Measurements from ENCODE around the gene ZFYVE21. TPM values are rescaled to one million over a fixed set of nuclear protein-coding genes. Genes with fewer than 3 reads are reported as not detected.

The ZFYVE21 gene
- total RNA-seq, 1 donor from 2014 or later, result 41.7 TPM

- no peak for DNase-seq (ENCODE audit: extremely low spot score, unreplicated experiment)
- no peaks in the 10 kb centered on the region for H3K9me3 Mint-ChIP-seq
- H3K27me3 Mint-ChIP-seq, result no peaks in the 10 kb centered on the region
- H3K36me3 Mint-ChIP-seq, result peaks cover 9% of the 10 kb centered on the region
- H3K27ac Mint-ChIP-seq, result no peak overlapping the region
- no peak for TF ChIP-seq CTCF (conservative IDR thresholded peaks at IDR 0.05)
- H3K4me1 Mint-ChIP-seq (ENCODE audit: unreplicated experiment), result peaks cover 12% of the 10 kb centered on the region
- H3K4me3 Mint-ChIP-seq, result no peak overlapping the region
These were observed 10.5 kb upstream of the ZFYVE21 start for GRCh38 chr14:103705118-103705503.

GRCh38 chr14:103705504-103706284 lies 9.9 kb upstream of the ZFYVE21 start:
- Mint-ChIP-seq H3K27ac (no peak overlapping the region), H3K36me3 (peaks cover 9% of the 10 kb centered on the region), H3K4me3 (no peak overlapping the region), H3K4me1 (ENCODE audit: unreplicated experiment) (peaks cover 12% of the 10 kb centered on the region), H3K27me3 (no peaks in the 10 kb centered on the region), H3K9me3 (no peaks in the 10 kb centered on the region)
- DNase-seq (ENCODE audit: extremely low spot score, unreplicated experiment), result no peak
- TF ChIP-seq CTCF (conservative IDR thresholded peaks at IDR 0.05), result no peak

DNA sequence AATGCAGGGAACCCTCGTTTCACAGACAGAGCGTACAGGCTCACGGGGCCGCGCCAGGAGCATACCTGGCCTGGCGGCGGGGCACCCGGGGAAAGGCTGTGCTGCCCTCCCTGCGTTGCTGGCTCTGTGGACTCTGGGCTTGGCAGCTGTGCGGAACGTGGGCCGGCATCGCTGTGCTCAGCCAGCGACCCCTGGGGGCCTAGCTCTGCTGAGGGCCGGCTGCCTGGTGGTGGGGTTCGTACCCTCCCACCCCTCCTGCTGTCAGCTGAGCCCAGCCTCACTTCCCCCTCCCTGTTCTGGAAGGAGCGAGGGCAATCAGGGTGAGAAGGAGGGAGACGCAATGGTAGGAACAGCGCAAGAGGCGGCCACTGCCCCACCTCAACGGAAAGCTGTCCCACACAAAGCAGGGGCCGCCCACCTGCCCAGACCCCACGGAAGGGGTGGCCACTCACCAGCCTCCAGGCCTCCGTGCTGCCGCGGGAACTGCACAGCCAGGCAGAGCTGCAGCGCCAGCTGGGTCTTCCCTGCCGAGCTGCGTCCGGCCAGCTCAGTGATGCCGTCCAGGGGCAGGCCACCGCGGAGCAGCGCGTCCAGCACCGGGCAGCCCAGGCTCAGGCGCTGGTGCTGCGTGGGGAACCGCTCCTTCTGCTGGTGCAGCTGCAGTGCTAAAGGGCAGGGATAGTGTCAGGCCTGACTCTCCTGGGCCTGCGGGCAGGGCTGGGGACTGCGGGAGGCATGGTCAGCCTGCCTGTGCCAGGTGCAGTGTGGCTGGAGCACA lies 8.9 kb upstream of the ZFYVE21 start:
- peaks cover 9% of the 10 kb centered on the region for H3K36me3 Mint-ChIP-seq
- no peak overlapping the region for H3K27ac Mint-ChIP-seq
- peaks cover 12% of the 10 kb centered on the region for H3K4me1 Mint-ChIP-seq (ENCODE audit: unreplicated experiment)
- no peaks in the 10 kb centered on the region for H3K27me3 Mint-ChIP-seq
- no peak for DNase-seq (ENCODE audit: extremely low spot score, unreplicated experiment)
- no peaks in the 10 kb centered on the region for H3K9me3 Mint-ChIP-seq
- no peak overlapping the region for H3K4me3 Mint-ChIP-seq
- TF ChIP-seq CTCF (conservative IDR thresholded peaks at IDR 0.05), result no peak

- Mint-ChIP-seq H3K27me3 (no peaks in the 10 kb centered on the region), H3K36me3 (peaks cover 9% of the 10 kb centered on the region), H3K4me3 (no peak overlapping the region), H3K4me1 (ENCODE audit: unreplicated experiment) (peaks cover 12% of the 10 kb centered on the region), H3K27ac (no peak overlapping the region), H3K9me3 (no peaks in the 10 kb centered on the region)
- no peak for TF ChIP-seq CTCF (conservative IDR thresholded peaks at IDR 0.05)
- no peak for DNase-seq (ENCODE audit: extremely low spot score, unreplicated experiment)
These were observed 8.0 kb upstream of the ZFYVE21 start for GRCh38 chr14:103707329-103708263.

GRCh38 chr14:103708750-103709187 lies 6.8 kb upstream of the ZFYVE21 start:
- TF ChIP-seq CTCF (conservative IDR thresholded peaks at IDR 0.05), result no peak

More at GRCh38 chr14:103708750-103709187, 6.8 kb upstream of the ZFYVE21 start:
- H3K4me1 Mint-ChIP-seq (ENCODE audit: unreplicated experiment), result peaks cover 14% of the 10 kb centered on the region
- DNase-seq (ENCODE audit: extremely low spot score, unreplicated experiment), result no peak
- peaks cover 5% of the 10 kb centered on the region for H3K36me3 Mint-ChIP-seq
- no peak overlapping the region for H3K4me3 Mint-ChIP-seq
- H3K9me3 Mint-ChIP-seq, result no peaks in the 10 kb centered on the region
- H3K27ac Mint-ChIP-seq, result no peak overlapping the region
- H3K27me3 Mint-ChIP-seq, result no peaks in the 10 kb centered on the region
